Astrocyte of the spinal cord (primary cell): ENCODE results near the gene RSRC1.
"Not testable (repeated sequence)": the region's sequence is repeated elsewhere in the genome, so short reads cannot be mapped to it uniquely, and the experiment has no call there.

Source experiments
- DNase-seq: peaks from one replicate; pipeline ENCODE4 v3.0.0; 2011; ENCODE audit warnings: low read depth, low spot score
- H3K4me3 ChIP-seq: 2 replicates; pipeline ENCODE4 v1.5.1; 2011; ENCODE audit warnings: low read depth, mild to moderate bottlenecking, low read length, moderate library complexity
- in situ Hi-C: cut with HindIII; loops from 2 replicates; pipeline ENCODE4 v1.10.0; 2017; ENCODE audit warnings: low sequenced_read_pairs
- TF ChIP-seq, protein P1 (sequence below): IDR thresholded peaks from 2 replicates; pipeline ENCODE4 v1.5.1; 2012; ENCODE audit warnings: low read depth, mild to moderate bottlenecking, low read length, inconsistent platforms

The RSRC1 gene

DNA sequence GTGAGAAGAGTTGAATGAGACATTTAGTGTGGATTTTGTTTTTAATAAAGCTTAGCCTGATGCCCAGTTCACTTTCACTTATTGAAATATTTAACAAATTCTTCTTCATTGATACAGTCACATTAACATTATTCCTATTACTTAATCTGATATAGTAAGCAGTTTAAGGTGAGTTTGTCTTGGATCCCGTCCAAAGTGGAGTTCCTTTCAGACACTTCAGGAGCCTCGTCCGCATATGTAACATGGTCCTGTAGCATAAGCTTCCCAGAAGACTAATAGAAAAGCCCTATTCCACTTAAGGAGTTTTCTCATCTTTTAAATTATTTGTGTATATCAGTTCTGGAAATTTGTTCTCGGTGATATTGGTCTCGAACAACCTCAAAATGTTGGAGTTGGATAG lies 421.4 kb downstream of the RSRC1 start:
- in situ Hi-C loops: no loop called here
- TF ChIP-seq, protein P1, sequence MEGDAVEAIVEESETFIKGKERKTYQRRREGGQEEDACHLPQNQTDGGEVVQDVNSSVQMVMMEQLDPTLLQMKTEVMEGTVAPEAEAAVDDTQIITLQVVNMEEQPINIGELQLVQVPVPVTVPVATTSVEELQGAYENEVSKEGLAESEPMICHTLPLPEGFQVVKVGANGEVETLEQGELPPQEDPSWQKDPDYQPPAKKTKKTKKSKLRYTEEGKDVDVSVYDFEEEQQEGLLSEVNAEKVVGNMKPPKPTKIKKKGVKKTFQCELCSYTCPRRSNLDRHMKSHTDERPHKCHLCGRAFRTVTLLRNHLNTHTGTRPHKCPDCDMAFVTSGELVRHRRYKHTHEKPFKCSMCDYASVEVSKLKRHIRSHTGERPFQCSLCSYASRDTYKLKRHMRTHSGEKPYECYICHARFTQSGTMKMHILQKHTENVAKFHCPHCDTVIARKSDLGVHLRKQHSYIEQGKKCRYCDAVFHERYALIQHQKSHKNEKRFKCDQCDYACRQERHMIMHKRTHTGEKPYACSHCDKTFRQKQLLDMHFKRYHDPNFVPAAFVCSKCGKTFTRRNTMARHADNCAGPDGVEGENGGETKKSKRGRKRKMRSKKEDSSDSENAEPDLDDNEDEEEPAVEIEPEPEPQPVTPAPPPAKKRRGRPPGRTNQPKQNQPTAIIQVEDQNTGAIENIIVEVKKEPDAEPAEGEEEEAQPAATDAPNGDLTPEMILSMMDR: no peak
- DNase-seq: no peak
- H3K4me3 ChIP-seq: no peak overlapping the region

DNA sequence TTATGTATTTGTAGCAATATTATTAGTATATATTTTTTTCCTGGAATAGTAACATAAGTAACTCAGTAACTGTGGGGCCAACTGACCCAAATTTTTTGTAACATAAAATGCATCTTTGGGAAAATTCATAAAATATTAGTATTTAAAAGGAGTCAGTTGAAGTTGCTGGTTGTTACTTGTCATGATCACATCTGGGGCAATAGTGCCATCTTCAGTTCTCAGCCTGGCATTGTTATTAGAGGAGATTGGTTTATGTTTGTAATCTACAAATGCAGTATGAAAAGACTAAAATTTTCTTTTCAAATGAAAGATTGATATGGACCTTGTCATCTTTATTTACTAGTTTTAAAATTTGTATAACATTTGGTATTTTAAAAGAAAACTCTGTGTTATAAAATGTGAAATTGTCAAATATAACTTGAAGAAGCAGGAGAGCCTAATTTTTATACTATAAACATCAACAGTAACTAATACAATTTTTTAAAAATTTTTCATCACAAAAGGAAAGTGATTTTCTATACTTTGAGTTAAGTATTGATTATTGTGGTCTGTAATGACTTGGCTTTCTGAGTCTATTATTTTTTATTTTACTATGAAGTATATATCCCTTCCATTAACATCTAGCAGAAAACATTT lies 422.3 kb downstream of the RSRC1 start:
- in situ Hi-C loops: no loop called here
- peak; percentile 56 for DNase-seq
- H3K4me3 ChIP-seq: no peak overlapping the region
- TF ChIP-seq, protein P1: peak; percentile 62

DNA sequence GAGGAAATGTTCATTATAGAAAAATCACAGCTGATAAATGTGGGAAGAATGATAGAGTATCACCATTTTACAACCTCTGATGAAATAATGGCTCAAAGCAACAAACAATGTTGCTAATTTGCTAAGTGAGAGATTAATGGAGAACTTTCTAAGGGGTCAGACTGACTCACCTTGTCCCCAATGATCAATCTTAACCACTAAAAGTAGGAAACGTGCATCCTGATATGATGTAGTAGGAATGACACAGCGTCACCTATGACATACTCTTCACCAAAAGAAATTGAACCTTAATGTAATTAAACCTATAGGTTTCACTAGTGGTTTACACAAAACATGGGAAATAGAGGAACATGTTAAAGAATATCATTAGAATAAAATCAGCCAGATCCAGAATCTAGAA lies 426.0 kb downstream of the RSRC1 start:
- H3K4me3 ChIP-seq: no peak overlapping the region
- TF ChIP-seq, protein P1: no peak
- DNase-seq: no peak
- in situ Hi-C loops: no loop called here

DNA sequence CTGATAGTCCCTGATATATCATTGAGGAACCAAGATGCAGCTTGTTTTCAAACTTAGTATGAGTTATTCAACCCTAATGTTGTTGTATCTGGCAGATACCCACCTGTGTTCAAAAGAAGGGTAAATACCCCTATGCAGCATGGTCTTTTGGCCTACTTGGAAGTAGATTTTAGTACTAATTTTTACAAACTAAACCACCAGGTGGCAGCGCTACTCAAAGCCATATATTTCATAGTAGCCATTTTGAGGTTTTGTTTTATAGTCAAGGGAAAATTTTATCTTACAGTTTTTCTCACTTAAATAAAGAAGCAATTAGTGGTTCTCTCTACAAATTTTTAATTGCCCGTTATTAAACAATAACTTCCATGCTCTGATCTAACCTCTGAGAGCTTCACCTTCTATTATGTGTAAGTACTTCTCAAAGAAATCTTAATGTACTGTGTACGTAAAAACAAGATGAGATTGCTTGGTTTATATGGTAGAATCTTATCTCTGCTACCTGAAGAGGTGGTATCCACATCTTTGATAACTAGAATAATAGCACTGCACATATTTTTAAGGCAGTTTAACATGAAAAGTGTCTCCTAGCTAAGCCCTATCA lies 429.6 kb downstream of the RSRC1 start:
- no peak overlapping the region for H3K4me3 ChIP-seq
- in situ Hi-C loops: no loop called here
- TF ChIP-seq, protein P1: peak; percentile 56
- peak; percentile 72 for DNase-seq

DNA sequence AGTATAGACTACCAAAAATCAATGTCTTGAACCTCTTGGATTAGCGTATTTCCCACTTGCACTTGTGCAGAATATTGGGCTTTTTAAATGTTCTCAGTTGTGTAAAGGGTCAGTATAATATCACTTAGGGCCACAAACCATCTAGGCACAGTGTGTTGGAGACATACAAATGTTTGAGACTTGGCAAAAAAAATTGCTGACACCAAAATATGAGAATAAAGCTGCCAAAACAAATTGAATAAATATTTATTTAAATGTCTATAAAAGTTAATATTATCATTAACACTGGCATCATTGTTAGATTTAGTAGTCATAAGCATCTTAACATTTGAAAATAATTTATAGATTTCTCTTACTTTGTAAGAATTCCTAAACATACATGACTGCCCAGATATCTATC lies 430.2 kb downstream of the RSRC1 start:
- no peak overlapping the region for H3K4me3 ChIP-seq
- TF ChIP-seq, protein P1: no peak
- DNase-seq: no peak
- in situ Hi-C loops: no loop called here

DNA sequence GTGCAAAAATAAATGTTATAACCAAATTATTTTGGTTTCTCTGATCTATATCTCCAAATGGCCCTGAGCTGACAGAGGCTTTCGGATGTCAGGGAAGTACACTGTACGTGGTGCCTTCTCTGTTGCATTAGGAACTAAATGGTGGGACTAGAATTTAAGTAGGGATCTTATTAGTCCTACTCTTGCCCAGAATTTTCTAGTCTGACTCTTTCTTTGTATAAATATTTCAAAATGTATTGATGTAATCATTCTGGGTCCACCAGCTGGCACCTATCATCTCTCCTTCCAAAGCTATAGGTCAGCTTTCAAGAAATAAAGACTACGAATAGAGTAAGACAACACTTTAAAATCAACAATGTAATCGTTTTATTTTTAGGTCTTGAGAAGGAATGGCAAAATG lies 438.8 kb downstream of the RSRC1 start:
- no peak for DNase-seq
- TF ChIP-seq, protein P1: no peak
- in situ Hi-C loops: no loop called here
- H3K4me3 ChIP-seq: no peak overlapping the region

DNA sequence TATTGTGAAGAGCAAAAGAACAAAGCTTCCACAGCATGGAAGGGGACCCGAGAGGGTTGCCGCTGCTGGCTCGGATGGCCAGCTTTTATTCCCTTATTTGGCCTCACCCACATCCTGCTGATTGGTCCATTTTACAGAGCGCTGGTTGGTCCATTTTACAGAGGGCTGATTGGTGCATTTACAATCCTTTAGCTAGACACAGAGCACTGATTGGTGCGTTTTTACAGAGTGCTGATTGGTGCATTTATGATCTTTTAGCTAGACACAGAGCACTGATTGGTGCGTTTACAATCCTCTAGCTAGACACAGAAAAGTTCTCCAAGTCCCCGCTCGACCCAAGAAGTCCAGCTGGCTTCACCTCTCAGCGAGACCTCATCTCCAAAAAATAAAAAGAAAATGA lies 440.0 kb downstream of the RSRC1 start:
- H3K4me3 ChIP-seq, in situ Hi-C loops, DNase-seq: not testable (repeated sequence)
